HFFc6 (cell line): ENCODE data around the gene CCNB1IP1. TPM values are rescaled to one million over a fixed set of nuclear protein-coding genes. Genes with fewer than 3 reads are reported as not detected.

Source experiments
- DNase-seq: peaks from one replicate; pipeline ENCODE4 v3.0.0-alpha.2; 2018
- H3K27ac Mint-ChIP-seq: 2 replicates; pipeline ENCODE4 v1.8.0; 2020; ENCODE audit warnings: mild to moderate bottlenecking, mixed read lengths
- H3K27me3 Mint-ChIP-seq: 2 replicates; pipeline ENCODE4 v1.8.0; 2021; ENCODE audit warnings: mild to moderate bottlenecking, moderate library complexity, mixed read lengths; ENCODE audit not compliant: insufficient read depth
- H3K36me3 Mint-ChIP-seq: 2 replicates; pipeline ENCODE4 v1.8.0; 2021; ENCODE audit warnings: low read depth, mixed read lengths
- H3K4me1 Mint-ChIP-seq: 2 replicates; pipeline ENCODE4 v1.8.0; 2020; ENCODE audit warnings: low read depth, mixed read lengths
- H3K4me3 Mint-ChIP-seq: 2 replicates; pipeline ENCODE4 v1.8.0; 2020; ENCODE audit warnings: mild to moderate bottlenecking, moderate library complexity, mixed read lengths
- H3K9me3 Mint-ChIP-seq: 2 replicates; pipeline ENCODE4 v1.8.0; 2020; ENCODE audit warnings: mild to moderate bottlenecking, mixed read lengths
- total RNA-seq, 6 experiments: library from RNA; stranded (reverse); fragmentation: NEBNext Ultra II Directional; extraction: Animal tissue kit (Norgen Biotek cat#: 25700); gene quantifications; 2 replicates in 1 of 6; 3 replicates in 5 of 6; pipeline ENCODE4 v1.2.3, GENCODE V29; 2021
- TF ChIP-seq, protein P1 (sequence below): fragments of 200-600 bp; sonication (generic); IDR thresholded peaks from 2 replicates; pipeline ENCODE4 v1.5.0; 2021; ENCODE audit warnings: antibody characterized with exemption, mild to moderate bottlenecking

Gene CCNB1IP1
- total RNA-seq, 6 experiments from 2014 or later, result 17.6 to 24.0 (median 20.3) TPM

DNA sequence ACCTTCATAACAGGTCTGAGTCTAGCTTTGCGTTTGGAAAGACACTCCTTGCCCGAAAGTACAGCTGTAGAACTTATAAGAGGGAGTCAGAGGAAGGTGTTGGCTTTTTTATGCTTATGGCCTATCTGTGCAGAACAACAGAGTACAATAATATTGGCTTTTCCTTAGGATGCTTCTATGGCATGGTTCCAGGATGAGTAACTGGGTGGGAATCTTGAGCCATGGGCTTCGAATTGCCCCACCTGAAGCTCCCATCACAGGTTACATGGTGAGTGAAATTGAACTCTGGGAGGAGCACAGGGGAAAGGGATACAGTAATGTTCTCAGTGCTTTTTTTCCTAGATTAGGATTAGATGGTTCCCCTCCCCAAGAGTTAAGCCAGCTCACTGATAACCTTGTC is 23.3 kb upstream of the CCNB1IP1 start:
- DNase-seq, result no peak
- peaks cover 28% of the 10 kb centered on the region for H3K36me3 Mint-ChIP-seq
- peaks cover 2% of the 10 kb centered on the region; the same call in 1 of the 2 replicates for H3K27me3 Mint-ChIP-seq
- no peak overlapping the region for H3K27ac Mint-ChIP-seq
- peaks cover 7% of the 10 kb centered on the region; the same call in 1 of the 2 replicates for H3K4me1 Mint-ChIP-seq
- H3K4me3 Mint-ChIP-seq, result no peak overlapping the region
- no peaks in the 10 kb centered on the region for H3K9me3 Mint-ChIP-seq
- TF ChIP-seq, protein P1, sequence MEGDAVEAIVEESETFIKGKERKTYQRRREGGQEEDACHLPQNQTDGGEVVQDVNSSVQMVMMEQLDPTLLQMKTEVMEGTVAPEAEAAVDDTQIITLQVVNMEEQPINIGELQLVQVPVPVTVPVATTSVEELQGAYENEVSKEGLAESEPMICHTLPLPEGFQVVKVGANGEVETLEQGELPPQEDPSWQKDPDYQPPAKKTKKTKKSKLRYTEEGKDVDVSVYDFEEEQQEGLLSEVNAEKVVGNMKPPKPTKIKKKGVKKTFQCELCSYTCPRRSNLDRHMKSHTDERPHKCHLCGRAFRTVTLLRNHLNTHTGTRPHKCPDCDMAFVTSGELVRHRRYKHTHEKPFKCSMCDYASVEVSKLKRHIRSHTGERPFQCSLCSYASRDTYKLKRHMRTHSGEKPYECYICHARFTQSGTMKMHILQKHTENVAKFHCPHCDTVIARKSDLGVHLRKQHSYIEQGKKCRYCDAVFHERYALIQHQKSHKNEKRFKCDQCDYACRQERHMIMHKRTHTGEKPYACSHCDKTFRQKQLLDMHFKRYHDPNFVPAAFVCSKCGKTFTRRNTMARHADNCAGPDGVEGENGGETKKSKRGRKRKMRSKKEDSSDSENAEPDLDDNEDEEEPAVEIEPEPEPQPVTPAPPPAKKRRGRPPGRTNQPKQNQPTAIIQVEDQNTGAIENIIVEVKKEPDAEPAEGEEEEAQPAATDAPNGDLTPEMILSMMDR, result no peak

DNA sequence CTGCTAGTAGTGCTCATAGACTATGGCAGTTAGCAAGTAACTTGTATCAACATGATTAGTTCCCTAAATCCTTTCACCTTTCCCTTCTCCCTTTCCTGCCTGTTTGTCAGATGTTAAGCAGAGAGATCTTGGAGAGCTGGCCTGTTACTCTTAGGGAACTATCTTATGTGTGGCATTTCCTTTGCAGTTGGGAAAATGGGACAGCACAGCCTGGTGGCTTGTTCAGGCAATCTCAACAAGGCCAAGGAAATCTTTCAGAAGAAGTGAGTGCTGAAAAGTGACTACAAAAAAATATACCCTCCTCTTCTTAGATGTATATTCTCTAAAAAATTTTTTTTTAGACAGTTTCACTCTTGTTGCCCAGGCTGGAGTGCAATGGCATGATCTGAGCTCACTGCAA is 17.8 kb upstream of the CCNB1IP1 start:
- Mint-ChIP-seq H3K27ac (peak overlapping the region; percentile 72), H3K4me3 (no peak overlapping the region), H3K36me3 (peaks cover 16% of the 10 kb centered on the region), H3K4me1 (peaks cover 14% of the 10 kb centered on the region), H3K9me3 (no peaks in the 10 kb centered on the region), H3K27me3 (no peaks in the 10 kb centered on the region; the same call in 1 of the 2 replicates)
- peak; percentile 32 for DNase-seq
- TF ChIP-seq, protein P1, result peak; percentile 66

DNA sequence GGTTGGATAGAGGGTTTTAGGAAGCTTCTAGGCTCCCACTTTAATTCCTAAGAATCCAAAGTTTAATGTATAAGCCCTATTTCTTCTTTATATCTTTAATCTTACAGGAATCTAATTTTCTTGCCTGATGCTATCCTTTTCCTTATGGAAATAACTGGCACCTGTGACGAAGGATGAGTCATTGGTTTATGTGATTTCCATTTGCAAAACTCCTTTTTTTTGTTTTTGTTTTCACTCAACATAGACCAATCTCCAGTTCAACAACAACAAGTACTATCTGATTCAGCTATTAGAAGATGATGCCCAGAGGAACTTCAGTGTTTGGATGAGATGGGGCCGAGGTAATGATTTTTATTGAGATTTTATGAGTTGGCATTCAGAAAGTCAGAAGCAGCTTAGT is 17.2 kb upstream of the CCNB1IP1 start:
- H3K36me3 Mint-ChIP-seq, result peaks cover 19% of the 10 kb centered on the region
- TF ChIP-seq, protein P1, result no peak
- peak; percentile 21 for DNase-seq

DNA sequence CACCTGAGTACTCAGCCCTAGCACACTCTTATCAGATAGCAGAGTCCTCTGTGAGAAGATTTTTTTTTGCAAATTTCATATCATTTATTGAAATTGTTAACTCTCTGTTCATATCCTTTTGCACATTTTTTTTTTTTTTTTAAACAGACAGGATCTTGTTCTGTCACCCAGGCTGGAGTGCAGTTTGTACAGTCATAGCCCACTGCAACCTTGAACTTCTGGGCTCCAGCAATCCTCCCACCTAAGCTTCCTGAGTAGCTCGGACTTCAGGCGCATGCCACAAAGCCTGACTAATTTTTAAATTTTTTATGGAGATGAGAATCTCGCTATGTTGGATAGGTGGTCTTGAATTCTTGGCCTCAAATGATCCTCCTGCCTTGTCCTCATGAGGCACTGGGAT is 14.7 kb upstream of the CCNB1IP1 start:
- no peak for DNase-seq
- Mint-ChIP-seq H3K4me3 (no peak overlapping the region), H3K27ac (no peak overlapping the region), H3K4me1 (peaks cover 30% of the 10 kb centered on the region), H3K27me3 (no peaks in the 10 kb centered on the region; the same call in 1 of the 2 replicates), H3K36me3 (peaks cover 23% of the 10 kb centered on the region), H3K9me3 (no peaks in the 10 kb centered on the region)
- TF ChIP-seq, protein P1, result no peak

More for the DNA sequence above, 17.2 kb upstream of the CCNB1IP1 start:
- Mint-ChIP-seq H3K27ac (peak overlapping the region; percentile 72), H3K27me3 (no peaks in the 10 kb centered on the region; the same call in 1 of the 2 replicates), H3K9me3 (no peaks in the 10 kb centered on the region), H3K4me3 (no peak overlapping the region), H3K4me1 (peaks cover 16% of the 10 kb centered on the region)

DNA sequence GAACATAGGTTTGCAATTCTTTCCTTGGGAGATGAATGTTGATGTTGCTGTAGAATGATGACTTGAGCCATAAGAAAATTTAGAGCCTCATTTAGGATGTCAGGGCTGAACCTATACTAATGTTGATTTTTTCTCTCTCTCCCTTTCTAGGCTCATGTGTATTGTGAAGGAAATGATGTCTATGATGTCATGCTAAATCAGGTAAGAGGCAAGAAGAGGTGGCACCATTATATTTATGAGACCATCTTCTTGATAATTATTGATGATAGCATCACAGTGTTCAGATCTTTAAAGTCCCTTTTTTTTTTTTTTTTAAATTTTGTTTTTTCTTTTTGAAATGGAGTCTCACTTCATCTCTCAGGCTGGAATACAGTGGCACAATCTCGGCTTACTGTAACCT is 13.6 kb upstream of the CCNB1IP1 start:
- peaks cover 30% of the 10 kb centered on the region for H3K4me1 Mint-ChIP-seq
- H3K9me3 Mint-ChIP-seq, result no peaks in the 10 kb centered on the region
- no peak overlapping the region for H3K27ac Mint-ChIP-seq
- H3K36me3 Mint-ChIP-seq, result peaks cover 19% of the 10 kb centered on the region
- TF ChIP-seq, protein P1, result no peak
- no peak for DNase-seq
- no peak overlapping the region for H3K4me3 Mint-ChIP-seq
- no peaks in the 10 kb centered on the region; the same call in 1 of the 2 replicates for H3K27me3 Mint-ChIP-seq
